Activated naive CD4-positive, alpha-beta T cell (primary cell): ENCODE measurements around the gene GUCY2C.

Experiments
- DNase-seq, 4 experiments: peaks; one replicate each; lab custom pipeline; 2025; lab: John Stamatoyannopoulos, UW

The GUCY2C gene

DNA sequence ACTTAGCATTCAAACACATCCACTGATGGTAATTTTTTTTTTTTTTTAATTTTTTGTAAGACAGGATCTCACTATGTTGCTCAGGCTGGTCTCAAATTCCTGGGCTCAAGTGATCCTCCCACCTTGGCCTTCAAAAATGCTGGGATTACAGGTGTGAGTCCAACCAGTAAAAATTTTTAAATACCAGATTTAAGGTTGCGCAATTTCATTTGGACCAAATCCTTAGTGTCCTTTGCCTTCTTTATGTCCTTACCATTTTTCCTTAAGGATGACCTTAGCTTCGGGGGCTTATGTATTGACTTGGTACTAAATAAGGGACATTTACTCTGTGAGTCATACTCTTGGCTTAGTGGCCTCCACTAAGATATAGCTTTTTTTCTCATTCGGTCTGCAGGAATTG is 124.6 kb downstream of the GUCY2C start:
- DNase-seq = no peak

DNA sequence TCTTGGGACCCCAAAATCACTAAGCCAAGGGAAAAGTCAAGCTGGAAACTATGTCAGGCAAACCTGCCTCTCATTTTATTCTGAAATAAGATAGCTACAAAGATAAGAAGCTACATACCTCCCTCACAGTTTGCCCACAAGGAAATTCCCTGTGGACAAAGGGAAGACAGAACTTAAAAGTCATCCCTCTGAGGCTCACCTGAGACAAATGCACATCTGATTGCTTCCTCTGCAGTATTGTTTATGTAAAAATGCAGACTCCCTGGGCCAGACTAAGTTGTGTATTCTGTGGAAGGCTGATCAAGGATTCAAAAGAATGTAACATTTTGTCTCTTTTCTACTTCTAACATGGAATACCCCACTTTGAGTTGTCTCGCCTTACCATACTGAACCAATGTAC is 126.2 kb downstream of the GUCY2C start:
- DNase-seq = no peak

DNA sequence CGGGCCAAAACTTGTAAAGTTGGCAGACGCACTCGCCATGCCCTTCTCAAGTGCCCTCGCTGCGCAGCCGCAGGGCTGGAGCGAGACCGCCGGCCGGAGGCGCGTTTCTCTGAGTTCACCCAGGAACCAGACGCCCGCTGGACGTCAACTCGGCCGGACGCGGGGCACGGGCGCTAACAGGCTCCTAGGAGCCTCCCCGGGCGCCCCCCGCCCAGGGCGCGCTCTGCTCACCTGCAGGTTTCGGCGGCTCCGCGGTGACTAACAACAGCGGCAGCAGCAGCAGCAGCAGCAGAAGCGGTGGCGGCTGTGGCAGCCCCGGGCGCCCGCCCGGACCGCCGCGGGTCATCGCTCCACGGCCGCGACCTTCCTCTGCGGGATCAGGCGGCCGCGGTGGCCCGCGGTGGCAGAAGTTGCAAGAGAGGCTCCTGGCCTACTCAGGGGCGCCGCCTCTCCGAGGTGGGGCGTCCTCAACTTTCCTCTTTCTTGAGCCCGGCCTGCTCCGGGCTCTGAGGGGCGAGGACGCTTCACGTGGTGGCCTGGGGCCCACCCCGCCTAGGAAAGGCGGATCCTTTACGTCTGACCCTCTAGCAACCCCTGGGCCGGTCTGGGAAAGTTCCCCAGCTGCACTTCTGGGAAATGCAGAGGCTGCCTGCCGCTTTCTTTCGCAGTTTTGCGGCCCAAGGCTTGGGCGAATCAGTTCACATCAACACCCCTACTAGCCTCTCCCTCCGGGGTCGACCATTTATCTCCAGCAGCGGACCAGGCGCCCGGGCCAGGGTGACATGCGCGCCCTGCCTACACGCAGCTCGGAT is 128.8 kb downstream of the GUCY2C start, which contains the start of gene PLBD1:
PLBD1 (minus strand) TSS at position 533 of the 812 bp plus-strand sequence; CDS start at position 346, 187 bp downstream.
- DNase-seq = no peak

DNA sequence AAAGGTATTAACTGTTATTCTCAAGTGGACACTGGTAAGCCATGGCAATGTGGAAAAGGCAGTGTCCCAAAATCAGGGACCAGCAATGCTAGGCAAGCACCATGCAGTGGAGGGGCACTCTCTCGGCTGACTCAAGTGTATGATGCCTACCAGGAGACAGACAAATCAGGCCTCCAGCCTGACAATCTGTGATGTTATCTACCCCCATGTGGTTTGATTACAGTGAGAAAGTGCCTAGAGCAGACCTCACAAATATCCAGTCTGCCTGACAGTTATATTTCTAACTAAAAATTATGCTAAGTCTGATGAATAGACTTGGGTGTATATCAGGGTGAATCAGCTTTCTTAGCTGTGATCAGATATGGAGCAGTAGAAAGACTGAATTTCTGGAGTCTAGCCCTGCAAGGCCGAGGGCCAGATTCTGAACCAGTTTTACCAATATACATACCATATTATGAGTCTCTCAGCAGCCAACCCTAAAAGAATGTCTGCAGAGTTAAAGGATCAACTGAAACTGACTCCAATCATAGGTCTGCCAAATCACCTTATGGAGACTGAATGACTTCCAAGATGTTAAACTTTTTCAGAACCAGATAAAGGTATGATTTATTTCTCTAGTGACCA is 132.0 kb downstream of the GUCY2C start:
- no peak for DNase-seq

DNA sequence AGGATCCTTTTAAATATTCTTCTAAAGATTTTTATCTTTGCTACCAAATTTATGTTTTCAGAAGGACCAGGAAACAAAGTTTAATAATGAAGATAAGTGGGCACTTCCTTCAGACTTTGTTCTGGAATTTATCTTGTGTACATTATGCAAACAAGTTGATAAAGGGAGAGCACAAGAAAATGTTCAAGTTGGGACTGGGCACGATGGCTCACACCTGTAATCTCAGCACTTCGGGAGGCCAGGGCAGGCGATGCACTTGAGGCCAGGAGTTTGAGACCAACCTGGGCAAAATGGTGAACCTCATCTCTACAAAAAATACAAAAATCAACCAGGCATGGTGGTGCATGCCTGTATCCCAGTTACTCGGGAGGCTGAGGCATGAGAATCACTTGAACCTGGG is 133.4 kb downstream of the GUCY2C start:
- no peak for DNase-seq
